Measurements from ENCODE around the gene B3GAT1.

The B3GAT1 gene

DNA sequence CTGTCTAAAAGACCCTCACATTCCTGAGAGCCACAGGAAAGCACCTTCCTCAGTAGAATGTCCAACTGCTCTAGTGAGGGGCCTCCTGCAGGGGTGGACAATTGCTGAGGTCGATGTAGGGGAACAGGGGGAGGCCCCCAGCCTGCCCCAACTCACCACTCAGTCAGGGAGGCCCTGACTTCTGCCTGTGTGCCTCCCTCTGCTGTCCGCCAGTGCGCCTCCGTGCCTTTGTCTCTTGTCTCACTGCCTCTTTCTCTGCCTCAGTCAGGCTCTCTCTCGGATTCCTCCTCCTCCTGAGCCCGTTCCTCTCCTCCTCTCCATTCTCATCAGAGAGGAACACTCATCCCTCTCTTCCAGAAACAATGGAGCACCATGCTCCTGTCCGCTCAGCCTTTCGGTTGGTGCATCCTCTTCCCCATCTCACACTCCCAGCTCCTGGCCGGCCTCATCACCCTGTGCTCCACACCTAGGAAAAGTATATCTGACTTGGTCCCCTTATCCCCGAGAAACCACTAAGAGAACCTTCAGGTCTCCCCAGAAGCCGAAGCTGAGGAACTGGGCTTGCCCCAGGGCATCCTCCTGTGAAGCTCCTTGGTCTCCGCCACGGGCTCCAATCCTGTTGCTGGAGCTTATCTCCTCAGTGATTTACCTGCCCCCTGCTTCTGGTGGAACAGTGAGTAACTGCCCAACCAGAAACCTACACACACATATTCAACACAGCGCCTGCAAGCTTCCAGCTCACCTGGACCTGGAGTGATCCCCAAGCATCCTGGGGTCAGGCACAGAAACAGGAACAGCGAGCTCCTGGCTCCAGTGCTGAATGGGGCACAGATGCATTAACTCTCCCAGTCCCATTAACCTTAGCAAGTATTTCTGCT is 2.3 kb downstream of the B3GAT1 start:
- no peak for DNase-seq (ENCODE audit: low read depth)

DNA sequence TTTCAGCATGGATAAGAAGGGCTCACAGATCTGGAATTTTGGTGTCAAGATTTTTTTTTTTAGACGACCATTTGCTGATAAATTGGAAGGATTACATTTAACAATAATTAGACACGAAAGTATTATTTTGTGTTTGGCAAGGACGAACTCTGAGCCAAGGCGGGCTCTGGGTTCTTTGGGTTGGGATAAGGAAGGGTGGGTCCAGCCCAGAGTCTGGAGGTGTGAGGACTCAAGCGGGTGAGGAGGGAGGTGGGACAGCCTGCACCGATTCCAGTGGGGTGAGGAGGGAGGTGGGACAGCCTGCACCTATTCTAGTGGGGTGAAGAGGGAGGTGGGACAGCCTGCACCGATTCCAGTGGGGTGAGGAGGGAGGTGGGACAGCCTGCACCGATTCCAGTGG is 4.1 kb downstream of the B3GAT1 start:
- DNase-seq (ENCODE audit: low read depth), result no peak

DNA sequence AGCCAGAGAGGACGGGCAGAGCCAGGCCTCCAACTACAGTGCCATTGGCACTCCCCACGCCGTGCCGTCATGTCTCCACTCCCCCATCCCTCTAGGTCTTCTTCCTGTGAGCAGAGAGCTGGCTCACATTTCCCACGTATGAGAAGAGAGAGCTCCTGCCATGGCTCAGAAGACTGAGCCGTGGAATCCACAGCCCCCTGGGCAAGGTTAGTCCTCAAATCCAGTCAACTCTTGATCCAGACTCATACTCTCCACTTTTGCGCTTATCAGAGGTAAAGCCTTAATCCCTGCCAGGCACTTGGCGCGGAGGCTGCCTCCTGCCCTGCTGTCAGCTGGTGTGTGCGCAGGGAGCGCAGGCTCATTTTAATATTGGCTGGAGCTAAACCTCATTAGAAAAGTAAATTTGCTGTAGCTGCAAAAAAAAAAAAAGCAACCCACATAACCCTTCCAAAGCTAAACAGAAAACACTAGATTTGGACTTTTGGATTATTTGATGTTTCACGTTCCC is 4.7 kb downstream of the B3GAT1 start:
- DNase-seq (ENCODE audit: low read depth), result no peak

DNA sequence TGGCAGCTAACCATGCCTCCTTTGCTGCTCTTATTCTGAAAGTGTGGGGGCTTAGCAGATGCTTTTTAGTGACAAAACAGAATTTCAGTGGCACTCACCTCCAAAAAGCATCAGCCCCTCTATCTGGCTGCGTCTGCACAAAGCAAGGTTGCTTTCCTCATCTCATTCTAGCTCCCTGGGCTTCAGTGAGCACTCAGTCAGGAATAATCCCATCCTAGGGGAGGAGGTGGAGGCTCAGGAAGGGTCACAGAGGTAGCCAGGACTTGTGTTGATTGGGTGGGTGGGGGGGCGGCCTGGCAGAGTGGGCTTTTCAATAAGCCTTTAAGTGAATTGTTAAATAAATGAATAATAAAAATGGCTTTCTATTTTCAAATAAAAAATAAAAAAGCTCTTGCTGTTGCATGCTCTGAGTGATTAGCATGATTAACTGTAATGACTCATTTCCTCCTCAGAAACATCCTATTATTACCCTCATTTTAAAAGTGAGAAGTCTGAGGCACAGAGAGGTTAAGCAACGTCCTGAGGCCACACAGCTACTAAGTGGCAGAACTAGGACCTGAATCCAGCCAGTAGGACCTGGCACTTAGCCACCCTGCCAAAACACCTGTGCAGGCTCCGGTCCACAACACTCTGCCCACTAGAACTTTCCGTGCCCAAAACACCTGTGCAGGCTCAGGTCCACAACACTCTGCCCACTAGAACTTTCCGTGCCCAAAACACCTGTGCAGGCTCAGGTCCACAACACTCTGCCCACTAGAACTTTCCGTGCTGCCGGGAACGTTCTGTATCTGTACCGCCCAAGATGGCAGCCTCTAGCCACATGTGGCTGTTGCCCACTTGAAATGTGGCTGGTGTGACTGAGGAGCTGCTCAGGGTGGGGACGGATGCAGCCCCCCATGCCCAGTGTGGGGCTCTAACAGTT is 5.5 kb downstream of the B3GAT1 start:
- no peak for DNase-seq (ENCODE audit: low read depth)

GRCh38 chr11:134405841-134406240 is 6.2 kb downstream of the B3GAT1 start:
- DNase-seq (ENCODE audit: low read depth), result no peak

GRCh38 chr11:134405436-134405835 is 6.6 kb downstream of the B3GAT1 start:
- DNase-seq (ENCODE audit: low read depth), result no peak

- no peak for DNase-seq (ENCODE audit: low read depth)
These were observed 7.3 kb downstream of the B3GAT1 start for GRCh38 chr11:134404575-134405341.

DNA sequence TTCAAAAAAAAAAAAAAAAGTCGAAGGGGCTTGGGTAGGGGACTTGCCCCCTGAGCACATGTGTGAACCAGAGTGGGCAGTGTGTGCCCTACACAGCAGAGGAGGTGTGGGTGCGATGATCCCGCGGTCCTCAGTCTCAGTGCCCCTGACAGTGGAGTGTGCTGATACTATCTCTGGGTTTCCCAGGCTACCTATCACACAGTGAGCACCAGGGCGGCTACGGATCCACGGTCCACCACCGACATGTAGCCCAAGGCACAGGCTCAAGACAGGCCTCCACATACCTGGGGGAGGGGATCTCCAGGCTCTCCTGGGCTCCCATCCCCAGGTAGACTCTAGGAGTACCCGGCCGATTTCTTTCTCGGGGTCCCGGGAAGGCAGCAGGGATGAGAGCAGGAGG is 9.1 kb downstream of the B3GAT1 start:
- no peak for DNase-seq (ENCODE audit: low read depth)

DNA sequence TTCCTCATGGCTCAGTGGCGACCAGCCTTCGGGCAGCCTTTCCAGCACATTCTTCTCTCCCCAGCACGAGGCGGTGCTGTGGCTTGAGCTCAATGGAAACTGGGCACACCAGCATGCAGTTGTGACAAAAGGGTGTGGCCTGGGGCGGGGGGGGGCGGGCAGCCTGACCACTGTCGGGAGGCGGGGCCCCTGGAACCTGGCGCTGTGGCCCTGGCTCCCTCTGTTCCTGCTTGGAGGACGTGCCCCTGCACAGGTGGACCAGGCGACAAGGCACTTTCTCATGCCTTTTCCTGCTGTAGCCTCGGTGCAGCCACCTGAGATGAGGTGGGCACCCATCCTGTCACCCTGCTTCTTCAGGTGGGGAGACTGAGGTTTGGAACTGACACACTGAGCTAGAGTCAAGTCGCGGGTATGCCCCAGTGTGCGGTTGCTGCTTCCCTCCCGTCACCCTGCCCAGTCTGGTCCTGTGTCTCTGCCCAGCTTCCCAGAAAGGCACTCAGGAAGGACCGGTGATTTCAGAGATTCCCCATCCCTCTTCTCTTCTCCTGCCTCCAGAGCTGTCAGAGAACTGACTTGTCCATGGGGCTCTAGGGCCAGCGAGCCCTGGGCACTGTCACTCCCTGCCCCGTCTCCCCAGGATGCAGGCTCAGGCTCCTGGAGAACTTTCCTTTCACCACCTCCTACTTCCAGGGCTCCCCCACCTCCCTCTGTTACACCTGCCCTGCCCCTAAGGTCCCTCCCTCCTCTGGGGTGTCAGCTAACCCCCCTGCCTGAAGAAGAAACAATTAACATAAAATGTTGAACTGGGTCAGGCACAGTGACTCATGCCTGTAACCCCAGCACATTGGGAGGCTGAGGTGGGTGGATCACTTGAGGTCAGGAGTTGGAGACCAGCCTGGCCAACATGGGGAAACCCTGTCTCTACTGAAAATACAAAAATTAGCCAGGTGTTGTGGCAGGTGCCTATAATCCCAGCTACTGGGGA is 9.9 kb downstream of the B3GAT1 start:
- DNase-seq (ENCODE audit: low read depth), result no peak

- no peak for DNase-seq (ENCODE audit: low read depth)
These were observed 12.0 kb downstream of the B3GAT1 start for GRCh38 chr11:134399996-134400395.

DNA sequence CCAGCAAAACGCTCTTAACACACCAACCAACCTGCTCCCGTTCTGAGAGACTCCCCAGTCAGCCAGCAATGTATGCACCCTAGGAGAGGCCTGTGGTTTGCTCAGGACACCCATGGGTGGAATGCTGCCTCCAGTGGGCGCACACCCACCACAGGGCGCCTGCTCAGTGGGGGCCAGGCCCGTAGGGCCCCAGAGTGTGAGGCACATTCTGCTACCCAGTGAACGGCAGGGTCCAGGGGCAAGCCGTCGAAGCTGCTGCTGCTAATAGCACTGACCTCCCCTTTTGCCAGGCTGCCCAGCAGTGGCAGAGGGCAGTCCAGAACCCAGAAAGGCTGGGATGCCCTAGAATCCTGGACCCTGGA is 12.8 kb downstream of the B3GAT1 start:
- DNase-seq (ENCODE audit: low read depth), result no peak

DNA sequence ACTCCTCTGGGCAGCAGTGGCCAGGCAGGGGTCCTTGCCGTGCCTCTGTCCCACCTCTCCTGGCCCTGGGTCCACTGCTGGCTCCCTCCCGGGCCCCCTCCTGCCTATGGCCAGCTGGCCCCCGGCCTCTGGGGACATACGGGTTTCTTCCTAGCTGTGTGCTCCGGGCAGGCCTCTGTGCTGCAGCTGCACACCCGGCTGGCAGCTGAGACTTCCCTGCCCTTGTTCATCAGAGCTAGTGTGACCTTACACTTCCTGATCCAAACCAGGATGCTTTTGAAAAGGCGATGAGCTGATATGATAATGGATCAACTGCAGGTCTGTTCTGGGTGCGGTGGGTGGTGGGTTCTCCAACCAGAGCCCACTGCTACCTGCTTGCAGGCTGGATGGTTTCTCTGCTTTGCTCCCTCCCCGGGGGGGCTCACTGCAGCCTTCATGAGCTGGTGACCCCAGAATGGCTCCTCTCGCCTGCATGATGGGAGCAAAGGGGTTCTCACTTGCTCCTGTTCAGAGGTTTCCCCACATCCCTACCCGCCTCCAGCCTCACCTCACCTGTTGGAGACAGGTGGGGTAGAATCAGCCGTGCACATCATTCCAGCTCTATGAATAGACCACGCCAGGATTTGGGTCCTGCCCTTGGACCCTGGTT is 13.3 kb downstream of the B3GAT1 start:
- no peak for DNase-seq (ENCODE audit: low read depth)

DNA sequence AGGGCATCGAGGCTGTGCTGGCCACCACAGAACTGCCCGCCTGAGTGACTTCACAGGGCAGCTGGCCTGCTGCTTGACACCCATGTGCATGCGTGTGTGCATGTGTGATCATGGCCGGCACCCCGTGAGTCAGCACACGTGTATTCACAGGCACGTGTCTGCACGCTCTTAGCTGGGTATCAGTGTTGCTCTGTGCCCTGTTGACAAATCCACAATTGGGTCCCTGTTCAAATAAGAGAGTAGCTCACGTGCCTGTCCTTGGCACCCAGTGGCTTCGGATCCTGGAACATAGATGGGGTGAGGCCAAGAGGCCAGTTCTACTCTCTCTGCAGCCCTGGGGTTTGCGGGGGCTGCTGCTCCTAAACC is 14.0 kb downstream of the B3GAT1 start:
- DNase-seq (ENCODE audit: low read depth), result no peak

- DNase-seq (ENCODE audit: low read depth), result no peak
These were observed 14.6 kb downstream of the B3GAT1 start for GRCh38 chr11:134397304-134398078.

DNA sequence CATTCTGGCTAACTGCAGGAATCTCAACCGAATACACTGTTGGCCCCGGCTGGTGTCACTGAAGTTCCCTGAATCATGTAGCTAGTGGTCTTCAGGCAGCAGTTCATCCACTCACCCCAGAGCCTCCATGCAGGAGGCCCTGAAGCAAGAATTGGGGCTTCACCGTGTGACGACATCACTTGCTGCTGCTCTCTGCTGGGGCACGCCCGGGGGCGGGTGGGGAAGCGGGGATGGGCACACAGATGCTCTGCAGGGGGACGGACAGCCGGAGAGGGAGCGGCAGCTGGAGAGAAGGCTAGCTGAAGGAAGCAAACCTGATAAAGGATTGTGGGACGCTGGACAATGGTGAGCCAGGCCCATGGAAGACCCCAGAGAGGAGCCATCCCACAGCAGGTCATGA is 17.0 kb downstream of the B3GAT1 start:
- DNase-seq (ENCODE audit: low read depth), result no peak

GRCh38 chr11:134394311-134394710 is 17.7 kb downstream of the B3GAT1 start:
- no peak for DNase-seq (ENCODE audit: low read depth)

DNA sequence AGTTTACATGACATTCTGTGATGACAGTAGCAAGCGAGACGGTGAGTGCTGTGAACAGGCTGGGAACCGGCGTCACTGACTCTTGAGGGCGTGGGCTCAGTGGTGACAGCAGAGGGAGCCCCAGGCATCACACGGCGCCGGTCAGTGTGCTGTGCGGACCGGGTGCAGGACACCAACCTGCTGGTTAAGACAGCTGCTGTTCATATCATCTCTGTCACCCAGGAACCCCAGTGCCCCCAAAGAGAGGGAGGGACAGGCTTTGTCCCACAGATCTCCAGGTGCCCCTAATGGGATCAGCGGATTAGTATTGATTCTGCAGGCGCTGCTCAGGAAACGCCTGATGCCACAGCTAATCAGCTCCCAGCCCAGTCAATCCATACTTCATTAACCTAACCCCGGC is 18.4 kb downstream of the B3GAT1 start:
- no peak for DNase-seq (ENCODE audit: low read depth)

- no peak for DNase-seq (ENCODE audit: low read depth)
These were observed 19.0 kb downstream of the B3GAT1 start for GRCh38 chr11:134392953-134393615.

DNA sequence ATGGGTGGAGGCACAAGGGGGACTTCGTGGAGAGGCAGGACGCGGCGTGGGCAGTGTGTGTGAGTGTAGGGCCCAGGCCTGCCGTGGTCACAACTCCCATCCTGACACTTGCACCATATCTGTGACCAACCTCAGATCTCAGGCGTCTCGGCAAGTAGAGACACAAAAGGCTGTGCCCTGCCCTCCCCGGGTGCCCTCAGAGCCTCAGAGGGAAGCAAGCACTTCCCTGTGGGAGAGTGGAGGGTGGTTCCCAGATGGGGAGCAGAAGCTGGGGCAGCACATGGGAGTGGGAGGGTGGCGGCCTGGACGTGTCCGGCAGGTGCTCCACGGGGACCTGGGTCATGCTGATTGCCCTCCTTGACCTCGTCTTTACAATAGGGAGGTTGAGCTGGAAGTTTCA is 20.4 kb downstream of the B3GAT1 start:
- DNase-seq (ENCODE audit: low read depth), result no peak

Data from activated T-cell treated with anti-CD3 and anti-CD28 coated beads for 24 hours (primary cell).